Suprapubic skin (tissue), 4 donors: Measurements from ENCODE around the gene TSPAN14.

ENCODE experiments used
- CTCF ChIP-seq, 2 donors: fragments of 200-600 bp in 1 of 2; fragments of 450-650 bp in 1 of 2; sonication (generic) in 1 of 2; IDR thresholded peaks; one replicate each; pipeline ENCODE4 v1.5.1; 2016 to 2019; ENCODE audit warnings: antibody characterized with exemption in 2 of 2, mild to moderate bottlenecking in 1 of 2, moderate library complexity in 1 of 2
- POLR2A ChIP-seq, 2 donors: fragments of 450-650 bp; IDR thresholded peaks; one replicate each; pipeline ENCODE4 v1.6.1; 2017; ENCODE audit warnings: antibody characterized with exemption in 2 of 2, mild to moderate bottlenecking in 2 of 2, moderate library complexity in 2 of 2
- POLR2AphosphoS5 ChIP-seq, 3 donors: sonication (generic); formaldehyde crosslinking; IDR thresholded peaks; one replicate each; pipeline ENCODE4 v1.6.1; 2017; ENCODE audit warnings: antibody characterized with exemption in 3 of 3

- no peak for TF ChIP-seq CTCF (IDR thresholded peaks at IDR 0.05)
- TF ChIP-seq POLR2A (IDR thresholded peaks at IDR 0.05), result no peak
- no peak for TF ChIP-seq POLR2AphosphoS5 (IDR thresholded peaks at IDR 0.05)
Measured at GRCh38 chr10:80485946-80486764, 32.0 kb downstream of the TSPAN14 start.
